ENCODE data around the gene FAM171A2. TPM values are rescaled to one million over a fixed set of nuclear protein-coding genes. Genes with fewer than 3 reads are reported as not detected.

FAM171A2 gene
- total RNA-seq, 1 donor from 2014 or later: 18.1 TPM

DNA sequence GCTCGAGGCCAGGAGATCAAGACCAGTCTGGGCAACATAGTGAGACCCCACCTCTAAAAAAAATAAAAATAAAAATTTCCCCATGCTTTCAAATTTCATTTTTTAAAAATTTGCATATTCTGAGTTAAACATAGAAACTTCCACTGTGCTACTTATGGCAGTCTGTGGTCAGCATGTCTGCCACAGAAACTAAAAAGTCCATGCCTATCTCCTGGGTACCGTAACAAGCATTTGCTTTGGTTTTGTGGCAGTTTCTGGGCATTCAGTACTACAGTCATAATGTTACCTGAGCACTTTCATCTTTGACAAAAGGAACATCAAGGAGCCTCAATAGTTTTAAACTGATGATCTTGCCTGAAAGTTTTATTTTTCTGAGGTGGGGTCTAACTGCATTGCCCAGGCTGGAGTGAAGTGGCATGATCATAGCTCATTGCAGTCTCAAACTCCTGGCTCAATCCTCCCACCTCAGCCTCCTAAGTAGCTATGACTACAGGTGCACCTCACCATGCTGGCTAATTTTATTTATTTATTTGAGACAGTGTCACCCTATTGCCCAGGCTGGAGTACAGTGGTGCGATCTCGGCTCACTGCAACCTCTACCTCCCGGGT lies 39.0 kb upstream of the FAM171A2 start:
- H3K4me3 ChIP-seq: no peak overlapping the region
- H3K4me1 ChIP-seq: no peaks in the 10 kb centered on the region
- Mint-ChIP-seq H3K27ac (no peak overlapping the region), H3K4me1 (no peaks in the 10 kb centered on the region), H3K4me3 (no peak overlapping the region), H3K27me3 (ENCODE audit: insufficient read depth, low read depth) (peaks cover 8% of the 10 kb centered on the region), H3K36me3 (peaks cover 24% of the 10 kb centered on the region), H3K9me3 (no peaks in the 10 kb centered on the region)
- no peak for DNase-seq (ENCODE audit: low spot score)
- no peaks in the 10 kb centered on the region for H3K79me2 ChIP-seq (ENCODE audit: low read depth)
- no peaks in the 10 kb centered on the region for H4K20me1 ChIP-seq (ENCODE audit: low read depth)
- peaks cover 8% of the 10 kb centered on the region for H3K36me3 ChIP-seq
- TF ChIP-seq CTCF (IDR thresholded peaks at IDR 0.05): no peak
- TF ChIP-seq EZH2phosphoT487 (IDR thresholded peaks at IDR 0.05): no peak
- TF ChIP-seq EZH2 (IDR thresholded peaks at IDR 0.05): no peak
- H3K27ac ChIP-seq: no peak overlapping the region
- H3F3A ChIP-seq (ENCODE audit: low read depth): peaks cover 13% of the 10 kb centered on the region
- no peak overlapping the region for H2AFZ ChIP-seq (replicated peaks)
- no peaks in the 10 kb centered on the region for H3K27me3 ChIP-seq
- H3K4me2 ChIP-seq: no peak overlapping the region
- no peak overlapping the region for H3K9ac ChIP-seq
- no peaks in the 10 kb centered on the region for H3K9me3 ChIP-seq (ENCODE audit: low read depth)

GRCh38 chr17:44400226-44400847 lies 36.7 kb upstream of the FAM171A2 start:
- Histone ChIP-seq H3K79me2 (ENCODE audit: low read depth) (no peaks in the 10 kb centered on the region), H3K4me3 (no peak overlapping the region), H3K4me1 (no peaks in the 10 kb centered on the region), H2AFZ (replicated peaks) (no peak overlapping the region), H3K4me2 (no peak overlapping the region), H3K27me3 (no peaks in the 10 kb centered on the region), H3K9ac (no peak overlapping the region), H3F3A (ENCODE audit: low read depth) (peaks cover 16% of the 10 kb centered on the region), H4K20me1 (ENCODE audit: low read depth) (no peaks in the 10 kb centered on the region), H3K27ac (peak overlapping the region; percentile 37), H3K9me3 (ENCODE audit: low read depth) (no peaks in the 10 kb centered on the region), H3K36me3 (peaks cover 3% of the 10 kb centered on the region)
- H3K36me3 Mint-ChIP-seq: peaks cover 32% of the 10 kb centered on the region
- TF ChIP-seq EZH2phosphoT487 (IDR thresholded peaks at IDR 0.05) (no peak), CTCF (IDR thresholded peaks at IDR 0.05) (peak; percentile 61)
- peaks cover 9% of the 10 kb centered on the region for H3K27me3 Mint-ChIP-seq (ENCODE audit: insufficient read depth, low read depth)
- H3K9me3 Mint-ChIP-seq: no peaks in the 10 kb centered on the region
- H3K27ac Mint-ChIP-seq: no peak overlapping the region
- no peak overlapping the region for H3K4me3 Mint-ChIP-seq
- H3K4me1 Mint-ChIP-seq: no peaks in the 10 kb centered on the region
- DNase-seq (ENCODE audit: low spot score): peak; percentile 18

DNA sequence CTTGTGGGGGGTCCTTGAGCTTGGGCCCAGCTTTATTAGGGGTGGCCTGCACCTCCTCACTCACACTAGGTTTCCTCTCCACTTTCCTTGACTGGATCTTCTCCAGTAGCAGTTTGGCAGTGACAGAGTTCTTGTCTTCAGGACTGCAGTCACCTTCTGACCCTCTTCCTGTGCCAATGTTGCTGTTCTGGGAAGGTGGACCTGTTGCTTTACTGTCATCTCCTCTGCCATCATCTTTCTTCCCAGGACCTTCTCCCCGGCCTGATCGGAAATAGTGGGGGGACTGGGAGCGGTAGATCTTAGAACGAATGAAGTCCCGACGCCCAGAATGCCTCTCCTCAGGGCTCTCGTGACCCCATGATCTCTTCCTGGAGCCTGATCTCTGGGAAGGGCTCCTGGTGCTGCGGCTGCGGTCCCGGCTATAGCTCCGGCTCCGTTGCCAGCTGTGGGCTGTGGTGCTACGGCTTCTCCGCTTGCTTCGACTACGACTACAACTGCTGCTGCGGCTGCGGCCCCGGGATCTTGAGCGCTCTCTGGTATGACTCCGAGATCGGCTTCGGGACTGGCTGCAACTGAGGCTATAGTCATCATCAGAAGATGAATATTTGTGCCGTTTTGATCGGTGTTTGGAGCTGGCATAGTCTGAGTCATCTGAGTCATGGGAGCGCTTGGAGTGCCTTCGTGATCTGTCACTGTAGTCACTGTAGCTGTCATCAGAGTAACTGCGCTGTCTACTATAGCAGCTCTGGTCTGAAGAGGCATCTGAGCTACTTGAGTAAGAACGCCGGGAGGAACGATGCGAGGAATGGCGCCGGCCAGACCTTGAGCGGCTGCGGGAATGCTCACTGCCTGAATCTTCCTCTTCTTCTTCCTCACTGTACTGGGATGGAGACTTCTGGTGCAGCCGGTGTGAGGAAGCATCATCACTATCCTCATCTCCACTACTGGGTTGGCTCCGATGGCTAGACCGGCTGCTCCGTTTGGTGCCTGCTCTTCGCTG lies 35.3 kb upstream of the FAM171A2 start:
- Histone ChIP-seq H3K36me3 (peaks cover 3% of the 10 kb centered on the region), H2AFZ (replicated peaks) (no peak overlapping the region), H4K20me1 (ENCODE audit: low read depth) (no peaks in the 10 kb centered on the region), H3K27ac (no peak overlapping the region), H3F3A (ENCODE audit: low read depth) (peaks cover 19% of the 10 kb centered on the region), H3K9me3 (ENCODE audit: low read depth) (no peaks in the 10 kb centered on the region), H3K4me1 (no peaks in the 10 kb centered on the region), H3K4me3 (no peak overlapping the region), H3K79me2 (ENCODE audit: low read depth) (no peaks in the 10 kb centered on the region), H3K9ac (no peak overlapping the region), H3K4me2 (no peak overlapping the region), H3K27me3 (no peaks in the 10 kb centered on the region)
- Mint-ChIP-seq H3K36me3 (peaks cover 29% of the 10 kb centered on the region), H3K9me3 (no peaks in the 10 kb centered on the region), H3K27ac (no peak overlapping the region), H3K4me1 (no peaks in the 10 kb centered on the region), H3K27me3 (ENCODE audit: insufficient read depth, low read depth) (peaks cover 7% of the 10 kb centered on the region), H3K4me3 (no peak overlapping the region)
- no peak for TF ChIP-seq EZH2 (IDR thresholded peaks at IDR 0.05)
- no peak for DNase-seq (ENCODE audit: low spot score)
